ENCODE results near the gene TMEM255B. TPM values are rescaled to one million over a fixed set of nuclear protein-coding genes. Genes with fewer than 3 reads are reported as not detected.

The TMEM255B gene
- total RNA-seq, 1 experiment from 2014 or later, result 2.8 TPM

DNA sequence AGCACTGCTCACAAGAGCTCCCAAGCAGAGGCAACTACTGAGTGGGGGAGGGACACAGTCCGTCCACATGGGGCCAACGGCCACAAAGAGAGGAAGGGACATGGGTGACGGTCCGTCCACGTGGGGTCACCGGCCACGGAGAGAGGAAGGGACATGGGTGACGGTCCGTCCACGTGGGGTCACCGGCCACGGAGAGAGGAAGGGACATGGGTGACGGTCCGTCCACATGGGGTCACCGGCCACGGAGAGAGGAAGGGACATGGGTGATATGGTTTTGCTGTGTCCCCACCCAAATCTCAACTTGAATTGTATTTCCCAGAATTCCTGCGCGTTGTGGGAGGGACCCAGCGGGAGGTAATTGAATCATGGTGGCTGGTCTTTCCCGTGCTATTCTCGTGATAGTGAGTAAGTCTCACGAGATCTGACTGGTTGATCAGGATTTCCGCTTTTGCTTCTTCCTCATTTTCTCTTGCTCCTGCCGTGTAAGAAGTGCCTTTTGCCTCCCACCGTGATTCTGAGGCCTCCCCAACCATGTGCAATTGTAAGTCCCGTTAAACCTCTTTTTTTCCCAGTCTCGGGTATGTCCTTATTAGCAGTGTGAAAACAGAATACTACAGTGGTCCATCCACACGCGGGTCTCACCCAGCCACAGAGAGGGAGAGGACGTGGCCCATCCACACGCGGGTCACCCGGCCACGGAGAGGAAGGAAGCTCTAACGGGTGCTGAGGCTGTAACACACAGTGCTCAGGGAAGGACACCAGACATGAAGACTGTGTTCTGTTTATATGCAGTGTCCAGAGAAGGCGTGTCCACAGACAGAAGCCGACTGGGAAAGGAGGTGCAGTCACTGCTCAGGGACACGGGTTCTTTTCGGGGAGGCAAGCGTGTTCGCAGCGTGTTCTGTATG is 56.4 kb downstream of the TMEM255B start:
- Histone ChIP-seq H3K4me2 (ENCODE audit: insufficient read depth, insufficient read length, low read length) (no peak overlapping the region), H4K20me1 (ENCODE audit: control insufficient read depth, insufficient read depth, insufficient read length) (no peaks in the 10 kb centered on the region), H3K14ac (ENCODE audit: insufficient read depth, low read length) (no peak overlapping the region), H3K27me3 (ENCODE audit: insufficient read depth, low read length) (no peaks in the 10 kb centered on the region), H3K4ac (ENCODE audit: low read depth, low read length) (no peak overlapping the region), H3K23ac (ENCODE audit: insufficient read length, low read depth, low read length) (no peak overlapping the region), H2AFZ (ENCODE audit: low read length) (no peak overlapping the region), H2BK20ac (ENCODE audit: low read depth, low read length, poor library complexity, severe bottlenecking) (no peak overlapping the region), H2AK5ac (ENCODE audit: insufficient read length, low read length) (no peak overlapping the region), H4K8ac (replicated peaks; ENCODE audit: insufficient read length, low read depth, low read length) (no peak overlapping the region), H2BK120ac (ENCODE audit: low read depth, low read length, poor library complexity, severe bottlenecking) (no peak overlapping the region), H3K79me1 (ENCODE audit: insufficient read depth, low read depth, low read length, poor library complexity, severe bottlenecking) (no peaks in the 10 kb centered on the region), H3T11ph (ENCODE audit: low read length) (no peak overlapping the region), H3K9ac (ENCODE audit: extremely low read depth, insufficient read length, low read length) (no peak overlapping the region), H3K4me1 (ENCODE audit: insufficient read depth, low read length) (no peaks in the 10 kb centered on the region), H3K79me2 (ENCODE audit: insufficient read depth, low read length) (no peaks in the 10 kb centered on the region), H2BK12ac (ENCODE audit: insufficient read length, low read depth, low read length) (no peak overlapping the region), H3K9me3 (ENCODE audit: control insufficient read depth, low read depth, low read length) (no peaks in the 10 kb centered on the region), H2BK15ac (ENCODE audit: low read depth, low read length) (no peak overlapping the region), H2BK5ac (ENCODE audit: insufficient read length, low read length) (no peak overlapping the region), H3K18ac (ENCODE audit: insufficient read length, low read depth, low read length) (no peak overlapping the region), H3K23me2 (ENCODE audit: insufficient read length, low read depth, low read length, poor library complexity, severe bottlenecking) (no peaks in the 10 kb centered on the region), H3K56ac (ENCODE audit: insufficient read length, low read depth, low read length) (no peak overlapping the region), H4K5ac (ENCODE audit: insufficient read length, low read depth, low read length) (no peak overlapping the region), H3K27ac (ENCODE audit: insufficient read length, low read depth, low read length) (no peak overlapping the region), H4K91ac (ENCODE audit: insufficient read length, low read depth, low read length) (no peak overlapping the region)
- H3K27ac Mint-ChIP-seq, result peak overlapping the region in 1 of 3 experiments; percentile 69; a peak in 2 of 7 replicates
- no peak for TF ChIP-seq CTCF (conservative IDR thresholded peaks at IDR 0.05)
- H3K9me3 Mint-ChIP-seq, result peaks cover under 1 to 2% of the 10 kb centered on the region in 2 experiments; a peak in 2 of 5 replicates
- peaks cover 0 to 2% (median 1%) of the 10 kb centered on the region in 3 experiments; a peak in 3 of 7 replicates for H3K36me3 Mint-ChIP-seq (ENCODE audit: insufficient read depth in 1 of 3, low read depth in 3 of 3)
- DNase-seq, result no peak
- WGBS (ENCODE audit: extremely low coverage, insufficient read length, low lambda C conversion rate), result no CpG with 5 or more reads among the region's 42 CpGs
- peaks cover 3 to 8% of the 10 kb centered on the region in 2 experiments; a peak in 3 of 4 replicates for H3K4me1 Mint-ChIP-seq
- no peaks in the 10 kb centered on the region for H3K27me3 Mint-ChIP-seq (ENCODE audit: low read depth)
- H3K4me3 Mint-ChIP-seq, result no peak overlapping the region; a peak in 1 of 5 replicates

Measured in H9 (cell line).